Measurements from ENCODE around the gene SHROOM2. TPM values are rescaled to one million over a fixed set of nuclear protein-coding genes. Genes with fewer than 3 reads are reported as not detected.
"Not testable (repeated sequence)": the region's sequence is repeated elsewhere in the genome, so short reads cannot be mapped to it uniquely, and the experiment has no call there.

The SHROOM2 gene, protein sequence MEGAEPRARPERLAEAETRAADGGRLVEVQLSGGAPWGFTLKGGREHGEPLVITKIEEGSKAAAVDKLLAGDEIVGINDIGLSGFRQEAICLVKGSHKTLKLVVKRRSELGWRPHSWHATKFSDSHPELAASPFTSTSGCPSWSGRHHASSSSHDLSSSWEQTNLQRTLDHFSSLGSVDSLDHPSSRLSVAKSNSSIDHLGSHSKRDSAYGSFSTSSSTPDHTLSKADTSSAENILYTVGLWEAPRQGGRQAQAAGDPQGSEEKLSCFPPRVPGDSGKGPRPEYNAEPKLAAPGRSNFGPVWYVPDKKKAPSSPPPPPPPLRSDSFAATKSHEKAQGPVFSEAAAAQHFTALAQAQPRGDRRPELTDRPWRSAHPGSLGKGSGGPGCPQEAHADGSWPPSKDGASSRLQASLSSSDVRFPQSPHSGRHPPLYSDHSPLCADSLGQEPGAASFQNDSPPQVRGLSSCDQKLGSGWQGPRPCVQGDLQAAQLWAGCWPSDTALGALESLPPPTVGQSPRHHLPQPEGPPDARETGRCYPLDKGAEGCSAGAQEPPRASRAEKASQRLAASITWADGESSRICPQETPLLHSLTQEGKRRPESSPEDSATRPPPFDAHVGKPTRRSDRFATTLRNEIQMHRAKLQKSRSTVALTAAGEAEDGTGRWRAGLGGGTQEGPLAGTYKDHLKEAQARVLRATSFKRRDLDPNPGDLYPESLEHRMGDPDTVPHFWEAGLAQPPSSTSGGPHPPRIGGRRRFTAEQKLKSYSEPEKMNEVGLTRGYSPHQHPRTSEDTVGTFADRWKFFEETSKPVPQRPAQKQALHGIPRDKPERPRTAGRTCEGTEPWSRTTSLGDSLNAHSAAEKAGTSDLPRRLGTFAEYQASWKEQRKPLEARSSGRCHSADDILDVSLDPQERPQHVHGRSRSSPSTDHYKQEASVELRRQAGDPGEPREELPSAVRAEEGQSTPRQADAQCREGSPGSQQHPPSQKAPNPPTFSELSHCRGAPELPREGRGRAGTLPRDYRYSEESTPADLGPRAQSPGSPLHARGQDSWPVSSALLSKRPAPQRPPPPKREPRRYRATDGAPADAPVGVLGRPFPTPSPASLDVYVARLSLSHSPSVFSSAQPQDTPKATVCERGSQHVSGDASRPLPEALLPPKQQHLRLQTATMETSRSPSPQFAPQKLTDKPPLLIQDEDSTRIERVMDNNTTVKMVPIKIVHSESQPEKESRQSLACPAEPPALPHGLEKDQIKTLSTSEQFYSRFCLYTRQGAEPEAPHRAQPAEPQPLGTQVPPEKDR (N-terminal part only)
- 0.43 and 0.65 TPM in 2 replicates for polyA plus RNA-seq (2014; cell fraction: cytosol; rRNA removed)
- 0.15 and 0.46 TPM in 2 replicates for polyA plus RNA-seq (2014; cell fraction: nucleus; rRNA removed)

DNA sequence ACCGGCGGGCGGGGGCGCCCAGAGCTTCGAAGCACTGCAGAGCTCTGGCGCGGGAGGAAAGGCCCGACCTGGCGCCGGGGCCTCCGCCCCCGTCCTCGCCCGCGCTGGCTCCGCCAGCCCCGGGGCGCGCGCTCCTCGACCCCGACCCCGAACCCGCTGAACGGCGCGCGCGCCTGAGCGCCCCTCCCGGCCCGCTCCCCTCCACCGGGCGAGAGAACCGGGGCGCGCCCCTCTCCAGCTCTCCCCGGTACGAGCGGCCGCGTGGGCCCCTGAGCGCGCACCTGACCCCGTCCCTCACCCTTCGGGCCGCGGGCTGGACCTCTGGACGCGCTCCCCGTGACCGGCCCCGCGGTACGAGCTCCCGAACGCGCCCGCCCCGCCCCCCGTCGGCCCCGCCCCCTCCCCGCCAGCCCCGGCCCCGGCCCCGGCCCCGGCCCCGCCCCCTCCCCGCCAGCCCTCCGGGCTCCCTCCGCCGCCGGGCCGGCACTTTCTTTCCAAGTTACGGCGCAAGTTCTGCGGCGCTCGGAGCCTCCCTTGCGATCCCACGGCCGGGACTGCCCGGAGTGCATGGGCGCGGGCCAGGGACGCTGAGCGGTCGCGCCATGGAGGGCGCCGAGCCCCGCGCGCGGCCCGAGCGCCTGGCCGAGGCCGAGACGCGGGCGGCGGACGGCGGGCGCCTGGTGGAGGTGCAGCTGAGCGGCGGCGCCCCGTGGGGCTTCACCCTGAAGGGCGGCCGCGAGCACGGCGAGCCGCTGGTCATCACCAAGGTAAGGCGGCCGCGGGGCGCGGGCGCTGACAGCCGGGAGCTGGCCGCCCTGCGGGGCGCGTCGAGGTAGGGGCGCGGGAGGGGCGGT lies at the start of gene SHROOM2:
Gene SHROOM2 (plus strand): TSS at position 486 of the 854 bp plus-strand sequence. CDS start 117 bp downstream, at position 603.
- no peak for DNase-seq (ENCODE audit: low spot score)

DNA sequence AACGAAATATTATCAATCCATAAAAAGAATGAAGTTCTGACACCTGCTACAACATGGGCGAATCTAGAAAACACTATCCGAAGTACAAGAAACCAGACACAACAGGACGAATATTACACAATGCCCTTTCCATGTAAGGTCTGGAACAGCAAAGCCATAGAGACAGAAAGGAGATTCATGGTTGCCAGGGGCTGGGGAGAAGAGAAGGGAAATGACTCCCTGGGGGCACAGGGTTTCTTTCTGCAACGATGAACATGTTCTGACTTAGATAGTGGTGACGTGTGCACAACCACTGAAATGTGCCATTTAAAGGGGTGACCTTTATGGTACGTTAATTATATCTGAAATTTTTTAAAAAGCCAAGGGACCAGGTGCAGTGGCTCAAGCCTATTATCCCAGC lies 48.9 kb upstream of the SHROOM2 start:
- DNase-seq (ENCODE audit: low spot score), result no peak

- no peak for DNase-seq (ENCODE audit: low spot score)
Observed at GRCh38 chrX:9738151-9738550, 48.1 kb upstream of the SHROOM2 start.

DNA sequence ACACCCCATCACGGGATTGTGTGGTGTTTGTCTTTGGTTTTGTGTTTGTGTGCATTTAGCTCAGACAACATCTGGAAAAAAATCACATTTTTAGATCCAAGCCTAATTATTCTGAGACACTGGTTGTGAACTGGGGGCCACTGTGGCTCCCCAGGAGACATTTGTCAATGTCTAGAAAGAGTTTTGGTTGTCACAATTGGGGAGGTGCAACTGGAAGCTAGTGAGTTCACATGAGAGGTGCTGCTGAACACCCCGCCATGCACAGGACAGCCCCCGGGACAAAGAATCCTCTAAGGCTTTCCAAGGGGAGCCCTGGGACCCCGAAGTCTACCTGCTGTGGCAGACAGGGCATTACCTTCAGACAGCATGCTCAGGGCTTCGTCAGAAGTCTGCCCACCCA lies 47.1 kb upstream of the SHROOM2 start:
- DNase-seq (ENCODE audit: low spot score), result no peak

- no peak for DNase-seq (ENCODE audit: low spot score)
Observed at GRCh38 chrX:9745417-9746115, 40.7 kb upstream of the SHROOM2 start.

DNA sequence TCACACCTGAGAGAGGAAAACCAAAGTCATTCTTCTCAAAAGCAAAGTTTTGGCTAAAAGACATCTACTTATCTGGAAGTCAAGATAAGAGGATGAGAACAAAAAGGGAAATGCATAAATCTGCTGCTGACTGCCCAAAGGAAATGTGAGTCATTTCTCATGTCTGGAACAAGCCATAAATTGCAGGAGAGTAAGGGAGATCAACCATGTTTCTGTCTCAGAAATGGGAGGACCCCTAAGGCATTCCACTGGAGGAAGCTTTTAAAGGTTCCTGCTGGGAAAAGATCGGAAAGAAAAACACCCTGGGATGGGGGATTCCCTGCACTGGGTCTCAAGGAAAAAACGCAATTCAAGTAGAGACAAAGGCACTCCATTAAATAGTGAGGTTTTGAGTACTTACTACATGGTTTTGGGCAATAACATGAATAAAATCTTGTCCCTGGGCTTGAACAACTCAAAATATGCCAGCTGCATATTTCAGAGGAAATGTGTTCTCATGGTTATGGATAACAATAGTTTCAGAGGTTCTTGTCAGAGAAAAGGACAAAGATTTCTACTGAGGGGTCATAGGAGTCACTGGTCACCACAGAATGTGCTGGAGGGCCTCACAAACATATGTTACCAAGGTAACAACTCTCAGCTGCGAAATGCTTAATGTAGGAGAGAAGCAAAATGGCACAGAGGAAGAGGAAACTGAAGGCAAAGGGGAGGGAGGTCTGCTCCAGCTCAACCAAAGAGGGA lies 39.9 kb upstream of the SHROOM2 start:
- no peak for DNase-seq (ENCODE audit: low spot score)

DNA sequence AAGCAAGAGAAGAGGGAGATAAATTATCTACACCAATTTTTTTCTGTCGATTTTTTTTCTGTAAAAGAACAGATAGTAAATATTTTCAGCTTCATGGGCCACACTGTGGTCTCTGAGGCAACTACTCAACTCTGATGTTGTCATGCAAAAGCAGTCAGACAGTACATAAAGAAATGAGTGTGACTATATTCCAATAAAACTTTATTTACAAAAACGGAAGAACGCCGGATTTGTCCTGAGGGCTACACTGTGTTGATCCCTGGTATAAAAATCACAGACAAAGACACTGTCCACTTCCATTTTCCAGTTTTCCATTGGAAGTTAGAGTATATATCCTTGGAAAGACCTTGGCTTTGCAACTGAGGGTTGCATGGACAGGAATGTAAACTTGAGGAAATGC lies 38.6 kb upstream of the SHROOM2 start:
- no peak for DNase-seq (ENCODE audit: low spot score)

DNA sequence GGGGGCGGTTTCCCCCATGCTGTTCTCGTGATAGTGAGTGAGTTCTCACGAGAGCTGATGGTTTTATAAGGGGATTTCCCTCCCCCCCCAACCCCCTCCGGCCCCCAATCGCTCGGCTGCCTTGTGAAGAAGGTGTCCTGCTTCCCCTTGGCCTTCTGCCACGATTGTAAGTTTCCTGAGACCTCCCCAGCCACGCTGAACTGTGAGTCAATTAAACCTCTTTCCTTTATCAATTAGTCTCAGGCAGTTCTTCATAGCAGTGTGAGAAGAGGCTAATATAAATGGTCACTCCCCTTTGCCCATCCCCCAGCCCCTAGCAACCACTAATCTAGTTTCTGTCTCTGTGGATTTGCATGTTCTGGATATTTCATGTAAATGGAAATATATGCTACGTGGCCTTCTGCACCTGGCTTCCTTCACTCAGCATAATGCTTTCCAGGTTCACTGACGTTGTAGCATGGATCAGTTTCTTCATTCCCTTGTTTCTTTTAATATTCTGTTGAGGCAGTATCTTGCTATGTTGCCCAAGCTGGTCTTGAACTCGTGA lies 37.0 kb upstream of the SHROOM2 start:
- DNase-seq (ENCODE audit: low spot score), result no peak

DNA sequence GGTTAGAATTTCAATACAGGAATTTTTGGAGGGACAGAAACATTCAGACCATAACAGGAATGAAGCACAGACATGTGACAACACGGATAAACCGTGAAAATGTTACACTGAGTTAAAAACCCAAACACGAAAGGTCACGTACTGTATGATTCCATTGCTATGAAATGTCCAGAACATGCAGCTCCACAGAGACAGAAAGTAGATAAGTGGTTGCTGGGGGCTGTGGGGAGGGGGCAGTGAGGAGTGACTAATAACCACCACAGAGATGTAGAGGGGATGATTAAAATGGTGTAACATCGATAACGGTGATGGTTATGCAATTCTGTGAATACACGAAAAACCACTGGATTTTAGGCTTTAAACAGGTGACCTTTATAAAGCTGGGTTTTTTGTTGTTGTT lies 28.9 kb upstream of the SHROOM2 start:
- no peak for DNase-seq (ENCODE audit: low spot score)

GRCh38 chrX:9758021-9758638 lies 28.1 kb upstream of the SHROOM2 start:
- DNase-seq (ENCODE audit: low spot score), result no peak

DNA sequence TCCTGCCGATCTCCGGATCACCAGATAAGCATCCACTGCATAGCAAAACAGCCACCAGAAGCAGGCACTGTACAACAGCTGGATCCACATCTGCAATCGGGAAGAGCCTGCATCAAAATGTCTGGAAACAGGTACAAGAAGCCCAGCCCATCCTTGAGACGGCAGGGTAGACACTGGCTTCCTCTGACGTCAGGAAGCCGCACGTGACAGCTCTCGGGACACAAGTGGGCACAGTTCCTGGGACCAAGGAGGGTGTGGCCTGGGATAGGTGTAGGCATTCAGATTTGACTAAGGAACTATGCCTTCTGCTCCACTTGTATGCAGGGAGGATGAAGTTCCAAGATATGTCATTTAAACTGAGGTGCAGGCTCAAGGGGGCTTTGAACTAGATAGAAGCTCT lies 26.9 kb upstream of the SHROOM2 start:
- no peak for DNase-seq (ENCODE audit: low spot score)

DNA sequence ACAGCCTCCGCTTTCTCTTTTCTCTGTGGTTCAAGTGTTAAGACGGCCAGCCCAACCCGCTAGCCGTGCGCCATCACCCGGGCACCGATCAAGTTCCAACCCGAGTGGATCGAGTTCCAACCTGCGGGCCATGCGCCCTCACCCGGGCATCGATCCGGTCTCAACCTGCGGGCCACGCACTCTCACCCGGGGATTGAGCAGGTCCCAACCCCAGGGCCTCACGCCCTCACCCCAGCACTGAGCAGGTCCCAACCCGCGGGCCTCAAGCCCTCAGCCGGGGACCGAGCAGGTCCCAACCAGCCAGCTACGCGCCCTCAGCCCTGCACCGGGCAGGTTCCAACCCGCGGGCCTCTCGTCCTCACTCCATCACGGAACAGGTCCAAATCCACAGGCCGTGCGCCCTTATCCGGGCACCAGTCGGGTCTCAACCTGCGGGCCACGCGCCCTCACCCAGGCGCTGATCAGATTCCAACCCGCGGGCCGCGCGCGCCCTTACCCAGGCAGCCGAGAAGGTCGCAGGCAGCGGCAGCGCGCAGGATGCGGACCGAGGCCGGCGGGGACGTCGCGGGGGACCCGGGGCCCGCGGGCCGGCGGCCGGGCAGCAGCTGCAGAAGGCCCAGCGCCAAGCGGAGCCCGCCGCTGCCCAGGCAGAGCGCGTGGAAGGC lies 21.0 kb upstream of the SHROOM2 start:
- no peak for DNase-seq (ENCODE audit: low spot score)

- DNase-seq (ENCODE audit: low spot score), result no peak
Observed at GRCh38 chrX:9765737-9766097, 20.5 kb upstream of the SHROOM2 start, which contains the start of gene GPR143. Gene GPR143 (minus strand): TSS chrX:9765847. CDS start chrX:9765817, 30 bp downstream.

DNA sequence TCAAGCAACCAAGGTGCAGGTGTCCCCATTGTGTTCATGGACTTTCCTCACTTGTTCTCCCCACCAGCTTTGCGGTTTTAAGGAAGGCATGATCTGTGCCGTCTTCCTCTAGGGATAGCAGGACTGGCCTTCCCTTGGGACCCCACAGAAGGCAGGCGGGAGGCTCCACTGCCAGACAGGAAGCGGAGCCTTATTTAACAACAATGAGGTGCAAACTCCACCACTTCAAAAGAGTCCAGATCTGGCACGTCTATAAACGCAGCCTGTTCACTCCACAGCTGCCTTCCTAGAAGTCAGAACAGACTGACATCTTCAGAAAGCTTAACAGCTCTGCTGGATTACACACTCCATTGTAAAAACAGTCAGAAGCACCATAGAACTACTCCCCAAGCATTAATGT lies 18.9 kb upstream of the SHROOM2 start:
- DNase-seq (ENCODE audit: low spot score), result no peak

DNA sequence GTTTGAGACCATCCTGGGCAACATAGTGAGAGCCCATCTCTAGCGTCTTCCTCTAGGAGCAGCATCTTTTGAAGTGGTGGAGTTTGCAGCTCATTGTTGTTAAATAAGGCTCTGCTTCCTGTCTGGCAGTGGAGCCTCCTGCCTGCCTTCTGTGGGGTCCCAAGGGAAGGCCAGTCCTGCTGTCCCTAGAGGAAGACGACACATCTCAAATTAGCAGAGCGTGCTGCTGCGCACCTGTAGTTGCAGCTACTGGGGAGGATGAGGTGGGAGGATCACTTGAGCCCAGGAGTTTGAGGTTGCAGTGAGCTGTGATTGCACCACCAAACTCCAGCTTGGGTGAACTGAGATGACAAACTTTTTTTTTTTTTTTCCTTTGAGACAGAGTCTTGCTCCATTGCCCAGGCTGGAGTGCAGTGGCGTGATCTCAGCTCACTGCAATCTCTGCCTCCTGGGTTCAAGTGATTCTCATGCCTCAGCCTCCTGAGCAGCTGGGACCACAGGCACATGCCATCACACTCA lies 17.8 kb upstream of the SHROOM2 start:
- not testable (repeated sequence) for DNase-seq (ENCODE audit: low spot score)

DNA sequence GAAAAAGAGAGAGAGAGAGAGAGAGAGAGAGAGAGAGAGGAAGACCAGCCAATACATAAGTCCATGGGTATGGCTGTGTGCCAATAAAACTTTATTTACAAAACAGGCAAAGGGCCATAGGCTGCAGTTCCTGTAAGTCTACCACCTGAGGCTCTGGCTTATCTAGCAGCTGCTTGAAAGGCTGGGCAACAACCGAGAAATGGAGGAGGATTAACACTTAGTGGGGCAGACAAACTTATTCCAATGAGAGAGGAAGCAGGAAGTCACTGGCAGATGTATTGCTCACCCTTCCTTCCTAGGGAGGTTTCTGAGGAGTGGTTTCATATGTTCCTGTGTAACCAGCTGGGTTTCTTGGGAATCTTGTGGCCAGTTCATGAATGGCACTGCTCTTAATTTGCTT lies 15.9 kb upstream of the SHROOM2 start:
- DNase-seq (ENCODE audit: low spot score), result no peak

DNA sequence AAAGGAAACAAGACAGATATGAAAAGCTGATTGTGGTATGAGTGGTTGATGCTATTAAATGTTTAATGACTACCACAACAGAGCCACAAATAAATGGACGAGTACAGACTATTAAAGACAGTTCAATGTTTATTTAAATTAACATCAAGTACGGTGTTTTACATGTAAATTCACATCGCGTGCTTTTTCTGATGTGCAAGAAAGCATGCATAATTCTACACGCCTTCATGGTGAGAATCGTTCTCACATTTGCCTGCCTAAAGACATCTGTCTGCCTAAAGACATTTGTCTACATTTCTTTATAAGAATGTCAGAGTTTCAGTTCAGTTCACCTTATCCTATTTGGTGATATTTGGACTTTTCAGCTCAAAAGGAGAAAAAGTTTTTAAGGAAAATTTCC lies 13.3 kb upstream of the SHROOM2 start:
- DNase-seq (ENCODE audit: low spot score), result no peak

GRCh38 chrX:9775930-9776329 lies 10.3 kb upstream of the SHROOM2 start:
- DNase-seq (ENCODE audit: low spot score), result no peak
